HG02884 (cell line): ENCODE data around the gene LDHD.

Experiments used
- ATAC-seq: cut with Tn5 transposase; IDR thresholded peaks from one replicate; pipeline ENCODE4 v1.9.1; 2021; ENCODE audit warnings: mild to moderate bottlenecking, moderate library complexity; ENCODE audit not compliant: unreplicated experiment

Gene LDHD

GRCh38 chr16:75064403-75065148 is 52.0 kb downstream of the LDHD start:
- ATAC-seq, result no peak

- ATAC-seq, result no peak
Observed at GRCh38 chr16:75063549-75064088, 53.0 kb downstream of the LDHD start.

GRCh38 chr16:75062976-75063346 is 53.6 kb downstream of the LDHD start:
- ATAC-seq, result no peak

- no peak for ATAC-seq
Observed at GRCh38 chr16:75062135-75062975, 54.2 kb downstream of the LDHD start.
